HG03457 (cell line): Measurements from ENCODE around the gene MUC22.
"Not testable (repeated sequence)": the region's sequence is repeated elsewhere in the genome, so short reads cannot be mapped to it uniquely, and the experiment has no call there.

Source experiments
- ATAC-seq: cut with Tn5 transposase; IDR thresholded peaks from one replicate; pipeline ENCODE4 v1.9.1; 2021; ENCODE audit warnings: moderate number of reproducible peaks; ENCODE audit not compliant: unreplicated experiment

The MUC22 gene

DNA sequence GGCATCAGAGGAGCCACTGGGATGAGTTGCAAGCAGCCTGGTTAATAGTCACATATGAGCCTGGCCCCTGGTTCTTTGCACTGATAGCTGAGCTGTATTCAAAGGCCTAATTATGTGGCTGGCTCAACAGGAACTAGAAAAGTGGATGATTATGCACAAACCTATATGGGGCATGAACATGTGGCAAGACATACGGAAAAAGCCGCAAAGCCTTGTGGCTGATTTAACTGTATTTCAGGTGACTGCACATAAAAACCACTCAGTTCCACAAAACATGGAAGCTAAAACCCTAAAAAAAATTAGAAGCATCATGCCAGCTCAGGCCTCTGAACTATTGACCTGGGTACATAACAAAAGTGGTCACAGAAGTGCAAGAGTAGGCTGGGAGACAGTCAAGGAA is 13.0 kb upstream of the MUC22 start:
- no peak for ATAC-seq

DNA sequence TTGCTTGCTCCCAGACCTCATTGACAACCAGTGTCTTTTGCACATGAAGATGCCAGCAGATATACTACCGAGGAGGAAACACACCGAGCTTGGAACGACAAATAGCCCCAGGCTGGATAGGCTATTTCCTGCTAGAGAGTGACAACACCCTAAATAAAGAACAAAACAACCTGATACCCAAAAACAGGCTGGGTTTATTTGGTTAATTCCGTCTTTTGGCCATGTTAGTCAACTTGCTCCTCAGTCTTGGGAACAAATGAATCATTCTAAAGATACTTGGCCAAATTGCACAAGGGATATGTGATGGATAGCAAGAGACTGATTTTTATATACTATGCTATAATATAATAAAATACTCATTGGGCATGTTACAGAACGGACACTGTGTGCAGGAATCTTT is 11.5 kb upstream of the MUC22 start:
- no peak for ATAC-seq

DNA sequence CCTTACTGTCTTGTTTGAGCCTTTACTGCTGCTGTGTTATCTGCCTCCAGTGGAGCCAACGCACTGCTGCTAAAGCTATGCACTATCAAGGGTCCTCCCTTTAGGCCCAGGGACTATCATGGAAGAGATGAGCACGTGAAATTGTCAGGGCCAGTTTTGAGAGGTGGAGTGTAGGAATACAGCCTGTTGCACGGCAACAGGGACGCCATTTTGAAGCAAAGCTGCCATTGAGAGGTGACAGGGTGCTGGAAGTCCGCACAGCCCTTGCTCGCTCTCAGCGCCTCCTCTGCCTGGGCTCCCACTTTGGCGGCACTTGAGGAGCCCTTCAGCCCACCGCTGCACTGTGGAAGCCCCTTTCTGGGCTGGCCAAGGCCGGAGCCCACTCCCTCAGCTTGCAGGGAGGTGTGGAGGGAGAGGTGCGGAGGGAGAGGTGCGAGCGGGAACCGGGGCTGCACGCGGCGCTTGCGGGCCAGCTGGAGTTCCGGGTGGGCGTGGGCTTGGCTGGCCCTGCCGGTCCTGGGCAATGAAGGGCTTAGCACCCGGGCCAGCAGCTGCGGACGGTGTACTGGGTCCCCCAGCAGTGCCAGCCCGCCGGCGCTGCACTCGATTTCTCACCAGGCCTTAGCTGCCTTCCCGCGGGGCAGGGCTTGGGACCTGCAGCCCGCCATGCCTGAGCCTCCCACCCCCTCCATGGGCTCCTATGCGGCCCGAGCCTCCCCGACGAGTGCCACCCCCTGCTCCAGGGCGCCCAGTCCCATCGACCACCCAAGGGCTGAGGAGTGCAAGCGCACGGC is 10.0 kb upstream of the MUC22 start:
- ATAC-seq, result not testable (repeated sequence)

DNA sequence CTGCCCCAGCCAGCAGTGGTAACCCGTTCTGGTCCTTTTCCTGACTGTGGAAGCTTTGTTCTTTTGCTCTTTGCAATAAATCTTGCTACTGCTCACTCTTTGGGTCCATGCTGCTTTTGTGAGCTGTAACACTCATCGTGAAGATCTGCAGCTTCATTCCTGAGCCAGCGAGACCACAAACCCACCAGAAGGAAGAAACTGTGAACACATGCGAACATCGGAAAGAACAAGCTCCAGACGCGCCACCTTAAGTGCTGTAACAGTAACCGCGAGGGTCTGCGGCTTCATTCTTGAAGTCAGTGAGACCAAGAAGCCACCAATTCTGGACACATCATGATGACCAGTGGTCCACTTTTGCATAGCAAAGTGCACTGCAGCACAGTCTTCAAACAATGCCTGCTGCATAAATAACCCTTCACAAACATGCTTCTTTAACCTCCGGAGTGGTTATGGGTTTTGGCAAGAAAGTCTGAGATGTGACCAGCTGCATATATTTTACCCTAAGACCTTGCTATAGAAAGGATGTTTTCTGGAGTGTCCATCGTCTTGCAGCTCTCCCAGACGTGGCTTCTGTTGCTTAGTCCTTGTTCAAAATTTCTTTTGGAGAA is 8.9 kb upstream of the MUC22 start:
- ATAC-seq, result no peak

DNA sequence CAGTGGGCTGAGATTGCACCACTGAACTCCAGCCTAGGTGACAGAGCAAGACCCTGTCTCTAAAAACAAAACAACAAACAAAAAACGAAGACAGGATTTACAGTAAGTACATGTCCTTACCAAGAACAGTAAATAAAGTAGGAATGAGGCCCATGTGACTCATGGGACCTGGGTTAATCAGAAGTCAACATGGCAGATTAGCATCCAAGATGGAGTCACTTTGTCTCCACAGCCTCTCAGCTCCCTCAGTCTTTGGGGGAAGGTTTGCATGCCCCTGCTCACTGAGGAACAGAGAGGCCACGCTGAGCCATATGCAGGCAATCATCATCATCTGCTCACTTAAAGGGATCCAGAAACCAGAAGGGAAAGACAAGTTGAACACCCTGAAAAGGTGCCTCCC is 7.8 kb upstream of the MUC22 start:
- ATAC-seq, result no peak

DNA sequence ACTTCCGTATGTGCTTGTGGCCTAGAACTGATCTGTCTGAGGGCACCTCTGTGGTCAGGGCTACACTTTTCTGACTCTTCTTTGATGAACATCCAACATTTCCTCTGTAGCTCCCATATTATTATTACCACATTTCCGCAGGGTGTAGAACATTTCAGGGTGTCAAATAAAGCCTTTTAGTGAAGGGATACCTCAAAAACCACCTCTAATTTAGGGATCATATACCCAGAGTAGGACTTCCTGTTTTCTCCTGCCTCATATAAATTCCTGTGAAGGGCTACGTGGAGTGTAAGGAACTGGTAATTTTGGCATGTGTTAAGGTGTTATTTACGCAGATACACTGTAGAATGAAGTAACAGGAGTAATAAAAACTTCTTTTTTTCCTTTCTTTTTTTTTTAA is 5.5 kb upstream of the MUC22 start:
- no peak for ATAC-seq

DNA sequence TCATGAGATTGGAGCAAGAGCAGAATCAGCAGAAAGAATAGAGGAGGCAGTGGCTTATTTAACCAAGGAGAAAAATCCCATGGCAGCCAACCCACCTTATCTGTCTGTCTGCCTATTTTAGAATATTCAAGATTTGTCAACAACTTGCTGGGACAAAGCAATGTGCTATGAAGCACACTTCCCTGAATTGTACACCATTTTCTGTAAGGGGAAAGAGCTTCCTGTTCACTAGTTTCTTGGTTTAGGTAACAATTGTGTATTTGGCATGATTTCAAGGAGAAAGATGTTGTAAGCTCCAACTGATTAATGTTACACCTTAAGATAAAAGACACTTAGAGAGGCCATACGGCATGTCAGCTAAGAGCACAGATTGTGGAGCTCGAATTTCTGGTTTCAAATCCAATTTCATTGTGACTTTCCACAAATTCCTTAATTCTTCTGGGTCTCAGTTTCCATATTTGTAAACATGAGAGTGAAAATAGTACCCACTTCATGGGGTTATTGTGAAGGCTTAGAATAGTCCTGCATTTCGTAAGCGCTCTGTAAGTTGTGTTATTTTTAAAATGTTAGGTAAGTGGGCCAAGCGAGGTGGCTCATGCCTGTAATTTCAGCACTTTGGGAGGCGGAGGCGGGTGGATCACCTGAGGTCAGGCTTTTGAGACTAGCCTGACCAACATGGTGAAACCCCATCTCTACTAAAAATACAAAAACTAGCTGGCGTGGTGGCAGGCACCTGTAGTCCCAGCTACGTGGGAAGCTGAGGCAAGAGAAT is 4.8 kb upstream of the MUC22 start:
- no peak for ATAC-seq

DNA sequence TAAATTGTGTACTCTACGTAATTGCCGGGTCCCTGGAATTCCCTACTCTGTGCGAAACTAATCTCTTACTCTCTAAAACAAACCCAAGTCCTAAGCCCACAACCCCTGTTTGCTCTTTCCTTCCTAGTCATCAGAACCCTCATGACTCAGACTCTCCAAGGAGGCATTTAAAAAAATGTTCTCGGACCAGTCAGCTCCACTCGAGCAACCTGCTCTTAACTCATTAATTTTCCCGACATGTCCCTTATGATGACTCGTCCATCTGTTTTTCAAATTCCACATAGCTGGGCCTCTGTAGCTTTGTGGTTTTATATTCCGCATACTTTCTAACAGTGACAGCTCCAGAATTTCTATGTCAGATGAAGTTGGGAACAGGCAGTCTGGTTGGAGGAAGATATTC is 2.6 kb upstream of the MUC22 start:
- ATAC-seq, result no peak

DNA sequence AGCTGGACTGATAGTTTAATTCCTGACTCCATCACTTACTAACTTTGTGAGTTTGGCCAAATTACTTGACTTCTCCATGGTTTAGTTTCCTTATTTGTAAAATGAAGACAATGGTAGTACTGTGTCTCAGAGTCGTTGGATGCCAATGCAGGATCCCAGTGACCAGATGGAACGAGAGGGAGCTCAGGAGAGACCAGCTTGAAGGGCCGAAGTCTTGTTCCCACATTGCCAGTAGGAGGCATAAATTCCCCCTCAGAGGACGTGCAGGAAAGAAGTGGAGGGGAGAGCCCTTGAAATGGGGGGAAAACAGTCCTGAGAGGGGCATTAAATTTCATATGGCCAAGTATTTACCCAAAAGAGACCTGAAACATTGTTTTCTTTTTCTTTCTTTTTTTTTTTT is 2.1 kb upstream of the MUC22 start:
- no peak for ATAC-seq

DNA sequence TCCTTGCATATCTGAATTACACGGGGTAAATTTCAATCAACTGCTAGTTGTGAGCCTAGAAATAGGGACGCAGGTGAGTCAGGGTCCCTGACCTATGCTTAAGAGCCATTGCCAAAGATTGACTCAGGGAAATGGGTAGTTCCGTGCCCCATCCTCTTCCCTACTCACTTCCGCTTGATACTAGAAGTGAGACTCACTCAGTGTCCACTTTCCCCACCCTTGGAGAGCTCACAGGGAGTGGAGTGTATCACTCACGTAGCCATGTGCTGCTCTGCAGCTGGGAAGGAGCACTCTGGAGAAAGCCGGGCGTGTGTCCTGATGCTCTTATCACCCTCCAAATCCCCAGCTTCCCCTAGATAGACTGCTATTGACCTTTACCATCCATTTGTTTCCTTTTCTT is 543 bp upstream of the MUC22 start:
- no peak for ATAC-seq

DNA sequence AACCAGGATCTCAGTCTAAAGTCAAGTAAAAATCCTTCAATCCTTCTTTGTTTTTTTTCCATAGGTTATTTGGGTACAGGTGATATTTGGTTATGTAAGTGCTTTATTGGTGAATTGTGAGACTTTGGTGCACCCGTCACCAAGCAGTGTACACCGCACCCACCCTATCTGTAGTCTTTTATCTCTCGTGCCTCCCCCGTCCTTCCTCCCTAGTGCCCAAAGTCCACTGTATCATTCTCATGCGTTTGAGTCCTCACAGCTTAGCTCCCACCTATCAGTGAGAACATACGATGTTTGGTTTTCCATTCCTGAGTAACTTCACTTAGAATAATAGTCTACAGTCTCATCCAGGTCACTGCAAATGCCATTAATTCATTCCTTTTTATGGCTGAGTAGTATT is 879 bp downstream of the MUC22 start:
- no peak for ATAC-seq

DNA sequence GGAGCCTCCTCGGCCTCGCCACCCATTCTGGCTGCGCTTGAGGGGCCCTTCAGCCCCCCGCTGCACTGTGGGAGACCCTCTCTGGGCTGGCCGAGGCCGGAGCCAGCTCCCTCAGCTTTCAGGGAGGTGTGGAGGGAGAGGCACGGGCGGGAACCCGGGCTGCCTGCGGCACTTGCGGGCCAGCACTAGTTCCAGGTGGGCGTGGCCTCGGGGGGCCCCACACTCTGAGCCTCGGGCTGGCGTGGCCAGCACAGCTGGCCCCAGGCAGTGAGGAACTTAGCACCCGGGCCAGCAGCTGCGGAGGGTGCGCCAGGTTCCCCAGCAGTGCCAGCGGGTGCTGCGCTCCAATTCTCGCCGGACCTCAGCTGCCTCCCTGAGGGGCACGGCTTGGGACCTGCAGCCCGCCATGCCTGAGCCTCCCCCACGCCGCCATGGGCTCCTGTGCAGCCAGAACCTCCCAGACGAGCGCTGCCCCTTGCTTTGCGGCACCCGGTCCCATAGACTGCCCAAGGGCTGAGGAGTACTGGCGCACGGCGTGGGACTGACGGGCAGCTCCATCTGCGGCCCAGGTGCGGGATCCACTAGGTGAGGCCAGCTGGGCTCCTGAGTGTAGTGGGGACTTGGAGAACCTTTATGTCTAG is 6.5 kb downstream of the MUC22 start:
- ATAC-seq, result no peak

DNA sequence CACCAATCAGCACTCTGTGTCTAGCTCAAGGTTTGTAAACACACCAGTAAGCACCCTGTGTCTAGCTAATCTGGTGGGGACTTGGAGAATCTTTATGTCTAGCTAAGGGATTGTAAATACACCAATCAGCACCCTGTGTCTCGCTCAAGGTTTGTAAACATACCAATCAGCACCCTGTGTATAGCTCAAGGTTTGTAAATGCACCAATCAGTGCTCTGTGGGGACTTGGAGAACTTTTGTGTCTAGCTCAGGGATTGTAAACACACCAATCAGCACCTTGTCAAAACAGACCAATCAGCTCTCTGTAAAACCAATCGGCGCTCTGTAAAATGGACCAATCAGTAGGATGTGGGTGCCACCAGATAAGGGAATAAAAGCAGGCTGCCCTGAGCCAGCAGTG is 7.2 kb downstream of the MUC22 start:
- not testable (repeated sequence) for ATAC-seq

DNA sequence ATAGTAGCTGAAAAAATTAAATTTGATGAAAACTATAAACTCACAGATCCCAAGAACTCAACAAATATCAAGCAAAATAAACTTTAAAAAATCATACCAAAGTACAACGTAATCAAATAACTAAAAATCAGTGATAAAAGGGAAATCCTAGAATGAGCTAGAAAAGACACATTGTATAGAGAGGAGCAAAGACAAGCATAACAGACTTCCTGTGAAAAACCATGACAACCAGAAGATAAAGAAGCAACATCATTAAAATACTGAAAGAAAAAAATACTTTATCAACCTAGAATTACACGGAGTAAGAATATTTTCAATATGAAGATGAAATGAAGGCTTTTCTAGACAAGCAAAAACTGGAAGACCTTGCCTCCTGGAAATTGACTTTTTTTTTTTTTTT is 9.8 kb downstream of the MUC22 start:
- no peak for ATAC-seq

DNA sequence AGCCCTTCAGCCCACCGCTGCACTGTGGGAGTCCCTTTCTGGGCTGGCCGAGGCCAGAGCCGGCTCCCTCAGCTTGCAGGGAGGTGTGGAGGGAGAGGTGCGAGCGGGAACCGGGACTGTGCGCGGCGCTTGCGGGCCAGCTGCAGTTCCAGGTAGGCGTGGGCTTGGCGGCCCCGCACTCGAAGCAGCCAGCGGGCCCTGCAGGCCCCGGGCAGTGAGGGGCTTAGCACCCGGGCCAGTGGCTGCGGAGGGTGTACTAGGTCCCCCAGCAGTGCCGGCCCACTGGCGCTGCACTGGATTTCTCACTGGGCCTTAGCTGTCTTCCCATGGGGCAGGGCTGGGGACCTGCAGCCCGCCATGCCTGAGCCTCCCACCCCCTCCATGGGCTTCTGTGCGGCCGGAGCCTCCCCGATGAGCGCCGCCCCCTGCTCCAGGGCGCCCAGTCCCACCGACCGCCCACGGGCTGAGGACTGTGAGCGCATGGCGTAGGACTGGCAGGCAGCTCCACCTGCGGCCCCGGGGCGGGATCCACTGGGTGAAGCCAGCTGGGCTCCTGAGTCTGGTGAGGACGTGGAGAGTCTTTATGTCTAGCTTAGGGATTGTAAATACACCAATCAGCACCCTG is 10.5 kb downstream of the MUC22 start:
- ATAC-seq, result not testable (repeated sequence)

DNA sequence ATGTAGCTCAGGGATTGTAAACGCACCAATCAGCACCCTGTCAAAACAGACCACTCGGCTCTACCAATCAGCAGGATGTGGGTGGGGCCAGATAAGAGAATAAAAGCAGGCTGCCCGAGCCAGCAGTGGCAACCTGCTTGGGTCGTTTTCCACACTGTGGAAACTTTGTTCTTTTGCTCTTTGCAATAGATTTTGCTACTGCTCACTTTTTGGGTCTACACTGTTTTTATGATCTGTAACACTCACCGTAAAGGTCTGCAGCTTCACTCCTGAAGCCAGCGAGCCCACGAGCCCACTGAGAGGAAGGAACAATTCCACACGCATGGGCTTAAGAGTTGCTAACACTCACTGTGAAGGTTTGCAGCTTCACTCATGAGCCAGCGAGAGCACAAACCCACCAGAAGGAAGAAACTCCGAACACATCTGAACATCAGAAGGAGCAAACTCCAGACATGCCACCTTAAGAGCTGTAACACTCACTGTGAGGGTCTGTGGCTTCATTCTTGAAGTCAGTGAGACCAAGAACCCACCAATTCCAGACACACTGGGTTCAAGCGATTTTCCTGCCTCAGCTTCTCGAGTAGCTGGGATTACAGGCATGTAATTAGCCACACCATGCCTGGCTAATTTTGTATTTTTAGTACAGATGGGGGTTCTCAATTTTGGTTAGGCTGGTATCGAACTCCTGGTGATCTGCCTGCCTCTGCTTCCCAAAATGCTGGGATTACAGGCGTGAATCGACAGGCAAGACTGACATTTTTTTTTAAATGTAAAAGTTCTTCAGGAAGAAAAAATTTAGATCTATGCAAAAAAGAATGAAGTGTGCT is 11.6 kb downstream of the MUC22 start:
- not testable (repeated sequence) for ATAC-seq

DNA sequence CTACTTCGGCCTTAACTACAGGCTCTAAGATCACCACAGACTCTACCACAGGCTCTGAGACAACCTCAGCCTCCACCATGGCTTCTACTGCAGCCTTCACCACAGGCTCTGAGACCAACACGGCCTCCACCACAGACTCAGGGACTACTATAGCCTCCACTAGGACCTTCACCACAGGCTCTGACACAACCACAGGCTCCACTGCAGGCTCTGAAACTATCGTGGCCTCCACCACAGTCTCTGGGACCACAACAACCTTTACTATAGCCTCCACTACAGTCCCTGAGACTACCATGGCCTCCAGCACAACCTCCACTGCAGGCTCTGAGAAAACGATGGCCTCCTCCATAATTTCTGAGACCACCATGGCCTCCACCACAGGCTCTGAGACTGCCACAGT is 15.3 kb downstream of the MUC22 start:
- no peak for ATAC-seq

DNA sequence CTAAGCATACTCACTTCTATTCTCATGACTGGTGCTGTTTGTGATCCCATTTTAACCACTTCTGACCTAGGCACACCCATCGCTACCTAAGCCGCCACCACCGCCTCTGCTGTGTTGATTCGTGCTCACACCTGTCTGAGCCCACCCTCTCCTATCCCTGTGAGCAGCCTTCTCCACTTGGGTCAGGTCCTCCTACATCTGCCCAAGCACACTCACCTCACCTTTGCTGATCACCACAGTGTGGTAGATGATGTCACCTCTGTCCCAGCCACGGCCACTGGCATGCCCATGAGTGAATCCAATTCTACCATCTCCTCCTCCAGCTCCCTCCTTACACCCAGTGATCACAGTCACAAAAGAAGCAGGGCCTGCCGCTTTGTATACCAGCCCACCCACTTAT is 20.8 kb downstream of the MUC22 start:
- no peak for ATAC-seq

DNA sequence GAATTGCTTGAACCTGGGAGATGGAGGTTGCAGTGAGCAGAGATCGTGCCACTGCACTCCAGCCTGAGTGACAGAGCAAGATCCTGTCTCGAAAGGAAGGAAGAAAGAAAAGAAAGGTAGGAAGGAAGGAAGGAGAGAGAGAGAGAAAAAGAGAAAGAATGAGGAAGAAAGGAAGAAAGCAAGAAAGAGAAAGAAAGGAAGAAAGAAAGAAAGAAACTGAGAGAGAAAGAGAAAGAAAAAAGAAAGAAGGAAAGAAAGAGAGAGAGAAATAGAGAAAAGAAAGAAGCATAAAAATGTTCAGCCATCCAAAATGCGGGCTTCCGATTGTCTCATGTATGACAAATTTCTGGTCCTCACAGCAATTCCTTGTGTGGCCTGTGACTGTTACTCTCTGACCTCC is 22.8 kb downstream of the MUC22 start:
- no peak for ATAC-seq

DNA sequence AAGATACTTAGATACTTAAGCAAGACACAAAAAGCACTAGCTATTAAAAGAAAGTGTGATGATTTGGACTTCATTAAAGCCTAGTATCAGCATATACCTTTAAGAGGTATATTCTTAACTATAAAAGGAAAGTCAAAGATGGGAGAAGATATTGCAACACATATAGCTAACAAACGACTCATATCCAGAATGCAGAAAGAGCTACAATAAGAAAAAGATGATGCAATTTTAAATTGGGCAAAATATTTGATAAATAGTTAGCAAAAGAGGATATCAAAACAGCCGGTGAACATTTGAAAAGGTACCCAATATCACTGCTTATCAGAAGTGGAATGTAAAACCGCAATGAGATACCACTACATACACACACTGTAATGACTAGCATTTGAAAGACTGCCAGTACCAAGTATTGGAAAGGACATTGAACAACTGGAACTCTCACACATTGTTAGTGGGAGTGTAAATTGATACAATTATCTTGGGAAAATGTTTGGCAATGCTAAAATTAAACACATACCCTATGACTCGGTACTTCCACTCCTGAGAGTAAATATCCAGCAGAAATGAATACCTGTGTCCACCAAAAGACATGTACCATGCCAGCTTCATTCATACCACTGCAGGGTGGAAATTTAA is 25.7 kb downstream of the MUC22 start:
- ATAC-seq, result no peak
